ENCODE results near the gene SLC30A1.
"Not testable (repeated sequence)": the region's sequence is repeated elsewhere in the genome, so short reads cannot be mapped to it uniquely, and the experiment has no call there.

Gene SLC30A1, protein sequence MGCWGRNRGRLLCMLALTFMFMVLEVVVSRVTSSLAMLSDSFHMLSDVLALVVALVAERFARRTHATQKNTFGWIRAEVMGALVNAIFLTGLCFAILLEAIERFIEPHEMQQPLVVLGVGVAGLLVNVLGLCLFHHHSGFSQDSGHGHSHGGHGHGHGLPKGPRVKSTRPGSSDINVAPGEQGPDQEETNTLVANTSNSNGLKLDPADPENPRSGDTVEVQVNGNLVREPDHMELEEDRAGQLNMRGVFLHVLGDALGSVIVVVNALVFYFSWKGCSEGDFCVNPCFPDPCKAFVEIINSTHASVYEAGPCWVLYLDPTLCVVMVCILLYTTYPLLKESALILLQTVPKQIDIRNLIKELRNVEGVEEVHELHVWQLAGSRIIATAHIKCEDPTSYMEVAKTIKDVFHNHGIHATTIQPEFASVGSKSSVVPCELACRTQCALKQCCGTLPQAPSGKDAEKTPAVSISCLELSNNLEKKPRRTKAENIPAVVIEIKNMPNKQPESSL

DNA sequence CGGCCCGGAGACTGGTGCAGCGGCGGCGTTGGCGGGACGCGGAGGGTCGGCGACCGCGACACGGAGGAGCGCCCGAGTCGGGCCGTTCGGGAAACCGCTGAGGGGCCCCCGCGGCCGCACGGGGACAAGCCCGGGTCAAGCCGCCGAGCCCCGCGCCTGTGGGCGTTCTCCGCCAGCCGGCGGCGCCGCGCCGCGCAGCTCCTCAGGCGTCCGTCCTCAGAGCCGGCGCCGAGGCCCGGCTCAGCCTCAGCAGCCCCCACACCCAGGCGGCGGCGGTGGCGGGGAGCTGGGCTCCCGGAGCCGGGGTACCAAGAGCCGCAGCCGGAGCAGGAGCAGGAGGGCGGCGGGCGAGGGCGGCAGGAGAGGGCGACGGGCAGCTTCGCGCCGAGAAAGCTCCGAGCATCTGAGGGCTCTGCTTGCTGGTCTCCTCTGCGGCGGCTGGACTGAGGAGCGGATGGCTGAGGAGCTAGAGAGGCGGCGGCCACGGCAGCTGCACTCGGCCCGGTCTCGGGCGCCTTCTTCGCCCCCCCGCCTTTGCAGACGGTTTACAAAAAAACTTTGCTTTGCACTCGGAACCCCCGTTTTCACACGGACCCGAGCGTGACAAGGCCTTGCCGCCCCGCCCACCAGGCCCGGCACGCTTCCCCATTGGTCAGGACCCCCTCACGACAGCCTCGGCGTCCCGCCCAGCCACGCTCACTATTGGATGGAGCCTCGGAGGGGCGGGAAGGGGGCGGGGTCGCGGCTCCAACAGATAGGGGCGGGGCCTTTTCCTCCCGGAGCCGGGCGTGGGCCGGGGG, at the start of gene SLC30A1:
Gene SLC30A1, minus strand, starts transcription at position 522 of the 800 bp plus-strand sequence. CDS start 549 bp downstream, outside the sequence.
- peak; percentile 99 to 100 for DNase-seq (ENCODE audit: low read depth in 2 of 2)

DNA sequence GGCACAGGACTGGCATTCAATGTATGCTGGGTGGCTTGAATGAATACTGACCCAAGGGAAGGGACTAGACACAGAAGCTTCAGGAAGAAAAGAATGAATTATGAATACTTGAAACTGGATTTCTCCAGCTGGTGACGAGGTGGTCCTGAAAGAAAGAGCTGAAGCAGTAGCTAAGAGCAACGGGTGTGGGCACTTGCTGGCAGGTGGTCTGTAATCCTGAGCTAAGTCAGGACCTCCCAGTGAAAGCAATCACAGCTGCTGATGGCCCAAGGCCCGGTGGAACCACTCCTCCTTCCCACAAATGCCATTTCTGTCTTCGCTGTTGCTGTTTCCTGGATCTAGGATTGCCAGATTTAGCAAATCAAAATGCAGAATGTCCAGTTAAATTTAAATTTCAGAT, 49.5 kb upstream of the SLC30A1 start:
- no peak for DNase-seq (ENCODE audit: low read depth in 2 of 2)

DNA sequence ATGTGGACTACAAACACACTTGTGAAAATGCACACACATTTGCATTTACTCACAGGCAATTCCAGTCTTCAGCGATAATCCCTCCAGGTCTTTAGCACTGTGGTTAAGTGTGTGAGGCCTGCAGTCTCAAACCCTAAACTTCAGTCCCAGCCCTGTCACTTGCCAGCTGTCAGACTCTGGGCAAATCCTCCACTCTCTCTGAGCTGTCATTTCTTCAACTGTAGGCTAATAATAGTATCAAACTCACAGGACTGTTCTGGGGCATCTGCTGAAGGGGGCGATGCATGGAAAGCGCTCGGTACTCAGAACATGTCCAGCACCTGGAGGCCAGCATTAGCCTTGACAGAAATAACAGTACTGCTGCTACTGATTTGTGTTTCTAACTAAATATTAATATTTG, 48.3 kb upstream of the SLC30A1 start:
- DNase-seq (ENCODE audit: low read depth in 2 of 2): no peak

DNA sequence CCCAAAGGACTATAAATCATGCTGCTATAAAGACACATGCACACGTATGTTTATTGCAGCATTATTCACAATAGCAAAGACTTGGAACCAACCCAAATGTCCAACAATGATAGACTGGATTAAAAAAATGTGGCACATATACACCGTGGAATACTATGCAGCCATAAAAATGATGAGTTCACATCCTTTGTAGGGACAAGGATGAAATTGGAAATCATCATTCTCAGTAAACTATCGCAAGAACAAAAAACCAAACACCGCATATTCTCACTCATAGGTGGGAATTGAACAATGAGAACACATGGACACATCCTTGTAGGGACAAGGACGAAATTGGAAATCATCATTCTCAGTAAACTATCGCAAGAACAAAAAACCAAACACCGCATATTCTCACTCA, 46.9 kb upstream of the SLC30A1 start:
- DNase-seq (ENCODE audit: low read depth in 2 of 2): not testable (repeated sequence)

DNA sequence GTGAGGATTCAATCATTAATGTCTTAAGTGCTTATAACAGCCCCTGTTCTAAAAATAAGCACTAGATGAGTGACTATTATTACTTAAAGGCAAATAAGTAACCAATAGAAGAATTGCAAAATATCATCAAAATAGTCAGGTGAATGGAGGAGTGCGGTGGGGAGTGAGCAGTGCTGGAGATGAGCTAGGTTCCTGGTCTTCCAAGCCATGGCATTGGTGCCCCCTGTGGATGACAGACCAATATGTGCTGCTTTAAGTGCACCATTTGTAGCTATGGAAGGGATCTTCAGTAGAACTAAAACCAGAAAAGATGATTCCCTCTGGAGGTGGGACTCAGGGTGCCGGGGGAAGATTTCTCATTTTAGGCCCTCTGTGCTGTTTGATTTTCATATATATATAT, 46.1 kb upstream of the SLC30A1 start:
- DNase-seq (ENCODE audit: low read depth in 2 of 2): no peak

DNA sequence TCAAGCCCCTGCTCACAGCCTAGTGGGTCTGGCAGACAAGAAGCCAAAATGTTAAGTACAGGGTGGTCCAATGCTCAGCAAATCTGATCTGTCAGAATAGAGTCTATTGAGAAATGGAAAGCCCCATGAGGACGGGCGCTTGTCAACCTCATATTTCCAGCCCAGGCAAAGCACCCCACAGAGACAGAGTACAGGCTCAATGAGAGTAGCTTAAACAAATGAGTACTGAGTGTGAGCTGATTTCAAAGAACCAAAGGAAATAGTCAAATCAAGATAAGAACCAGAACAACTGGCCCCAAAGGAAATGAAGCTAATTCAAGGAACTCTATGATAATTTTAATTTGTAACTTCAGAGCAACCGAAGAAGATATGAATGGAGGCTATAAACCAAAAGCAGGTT, 44.6 kb upstream of the SLC30A1 start:
- DNase-seq (ENCODE audit: low read depth in 2 of 2): no peak

DNA sequence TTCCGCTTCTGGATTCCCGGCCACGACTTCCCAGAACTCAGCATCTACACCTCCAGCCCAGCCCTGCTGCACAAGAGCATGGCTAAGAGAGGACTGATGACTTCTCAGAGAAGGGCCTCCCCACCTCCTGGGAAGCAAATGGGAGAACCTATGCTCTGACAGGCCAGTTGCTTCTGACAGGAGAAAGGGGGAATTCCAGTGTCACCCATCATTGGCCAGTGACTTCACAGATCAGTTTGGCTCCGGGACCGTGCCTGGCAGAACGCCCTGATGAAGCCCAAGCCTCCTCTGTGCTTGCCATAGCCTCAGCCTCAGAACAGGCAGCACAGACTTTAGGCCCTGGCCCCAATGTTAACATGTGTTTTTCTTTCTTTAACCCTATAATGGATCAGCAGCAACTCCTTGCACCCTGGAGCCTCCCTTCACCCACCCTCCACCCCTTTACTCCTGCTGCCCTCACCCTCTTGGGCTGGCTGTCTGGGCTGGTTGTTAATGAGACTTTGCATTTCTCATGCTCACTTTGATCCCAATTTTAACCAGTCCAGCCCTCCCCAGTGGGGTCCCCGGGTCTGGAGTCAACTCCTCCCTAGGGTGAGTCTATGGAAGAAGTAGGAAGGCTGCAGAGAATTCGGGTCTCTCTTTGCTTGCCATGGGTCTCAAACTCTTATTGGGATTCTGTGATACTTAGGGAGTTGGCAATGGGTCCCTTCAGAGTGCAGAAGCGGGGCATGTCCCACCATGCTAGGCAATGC, 42.7 kb upstream of the SLC30A1 start:
- no peak for DNase-seq (ENCODE audit: low read depth in 2 of 2)

DNA sequence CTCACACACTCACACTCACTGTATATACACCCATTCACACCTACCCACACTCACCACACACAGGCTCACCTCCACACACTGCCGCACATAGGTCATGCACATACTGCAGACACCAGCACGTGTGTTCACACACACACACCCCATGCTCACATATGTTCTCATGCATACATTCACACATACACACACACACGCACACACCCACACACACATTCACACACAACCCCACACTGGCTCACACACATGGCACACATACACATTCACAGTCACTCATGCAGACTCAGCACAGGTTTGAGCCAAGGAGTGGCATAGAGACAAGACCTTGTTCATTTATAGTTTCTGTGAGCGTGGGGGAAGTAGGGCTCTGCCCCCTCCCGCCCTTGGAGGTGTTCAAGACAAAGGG, 41.1 kb upstream of the SLC30A1 start:
- no peak for DNase-seq (ENCODE audit: low read depth in 2 of 2)

DNA sequence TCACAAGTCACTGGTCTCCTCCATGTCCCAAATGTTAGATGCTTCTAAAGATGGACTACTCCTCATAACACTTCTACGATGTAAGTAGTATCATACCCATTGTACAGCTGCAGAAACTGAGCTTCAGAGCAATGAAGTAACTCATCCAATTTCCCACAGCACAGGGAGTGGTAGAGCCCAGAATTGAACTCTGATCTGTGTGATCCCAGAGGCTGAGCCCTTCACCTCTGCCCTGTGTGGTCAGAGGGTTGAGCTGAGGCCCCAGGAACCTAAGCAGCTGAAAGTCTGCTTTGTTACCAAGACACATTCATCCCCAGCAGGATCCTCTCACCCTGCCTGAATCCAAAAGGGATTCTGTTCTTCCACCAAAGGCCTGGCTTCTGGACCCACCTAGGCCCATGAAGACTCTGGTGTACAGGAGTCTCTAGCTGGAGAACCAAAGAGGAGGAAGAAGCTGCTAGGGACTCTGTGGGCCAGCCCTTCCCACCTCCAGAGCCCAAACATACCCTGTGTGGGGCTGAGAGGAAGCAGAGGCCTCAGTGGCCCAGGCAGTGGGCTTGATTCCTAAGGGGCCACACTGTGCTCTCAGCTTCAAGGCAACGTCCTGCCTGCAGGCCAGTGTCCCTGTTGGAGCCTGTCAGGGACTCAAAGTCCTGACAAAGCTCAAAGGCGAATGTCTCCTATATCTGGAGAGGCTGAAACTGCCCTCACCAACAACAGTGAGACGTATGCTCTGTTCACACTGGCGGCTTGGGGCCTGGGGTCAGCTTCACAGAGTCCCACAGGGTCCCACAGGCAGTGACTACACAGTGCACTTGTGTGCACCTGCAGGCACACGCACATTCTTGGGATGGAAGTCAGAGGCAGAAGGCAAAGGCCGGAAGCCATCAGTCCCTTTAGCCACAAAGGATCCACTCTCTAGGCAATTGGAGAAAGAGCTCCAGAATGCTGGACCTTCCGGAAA, 40.4 kb upstream of the SLC30A1 start:
- no peak for DNase-seq (ENCODE audit: low read depth in 2 of 2)

DNA sequence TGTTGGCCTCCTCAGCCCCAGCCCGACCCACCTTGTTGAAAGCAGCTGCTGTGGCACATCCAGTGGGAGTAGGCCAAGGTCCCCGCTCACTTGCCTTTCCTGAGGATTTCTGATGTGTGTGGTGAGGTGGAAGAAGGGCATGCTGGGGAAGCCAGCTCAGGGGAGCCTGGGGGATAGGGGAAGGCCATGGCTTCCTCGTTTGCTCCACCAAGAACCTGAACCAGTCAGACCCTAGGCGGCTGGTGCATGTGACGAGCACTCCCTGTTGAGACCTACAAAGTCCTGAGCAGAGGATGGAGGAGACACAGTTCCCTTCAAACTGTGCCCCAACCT, 38.0 kb upstream of the SLC30A1 start:
- DNase-seq (ENCODE audit: low read depth in 2 of 2): no peak

DNA sequence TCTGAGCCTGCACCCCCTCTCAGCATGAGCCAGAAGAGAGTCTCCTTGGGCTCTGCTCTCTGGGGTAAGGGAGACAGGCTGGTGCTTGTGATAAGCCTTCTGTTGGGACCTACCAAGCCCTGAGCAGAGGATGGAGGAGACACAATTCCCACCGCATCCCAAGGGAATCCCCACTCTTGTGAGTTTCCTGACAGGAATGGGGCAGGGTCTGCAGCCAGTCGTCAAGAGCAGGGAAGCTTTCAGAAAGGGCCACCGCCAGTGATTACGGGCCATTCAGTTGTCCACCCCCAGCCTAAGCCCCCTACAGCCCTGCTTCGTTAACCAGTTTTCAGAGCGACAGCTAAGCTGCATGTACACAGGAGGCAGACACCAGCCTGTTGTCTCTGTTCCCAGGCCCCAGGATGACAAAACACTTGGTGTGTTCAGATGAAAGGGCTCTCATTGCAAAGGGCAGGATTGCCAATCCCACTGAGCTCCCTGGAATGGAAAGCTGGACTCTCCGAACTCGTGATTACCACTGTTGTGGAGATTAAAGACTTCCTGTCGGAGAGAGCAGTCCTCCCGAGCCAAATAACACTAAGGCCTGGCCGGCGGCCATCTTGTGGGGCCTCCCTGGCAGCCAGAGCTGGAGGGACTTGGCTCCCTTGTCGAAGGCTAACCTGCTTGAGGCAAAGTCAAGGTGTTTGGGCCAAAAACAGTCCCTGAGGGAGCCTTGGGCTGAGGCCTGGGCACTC, 37.4 kb upstream of the SLC30A1 start:
- no peak for DNase-seq (ENCODE audit: low read depth in 2 of 2)

DNA sequence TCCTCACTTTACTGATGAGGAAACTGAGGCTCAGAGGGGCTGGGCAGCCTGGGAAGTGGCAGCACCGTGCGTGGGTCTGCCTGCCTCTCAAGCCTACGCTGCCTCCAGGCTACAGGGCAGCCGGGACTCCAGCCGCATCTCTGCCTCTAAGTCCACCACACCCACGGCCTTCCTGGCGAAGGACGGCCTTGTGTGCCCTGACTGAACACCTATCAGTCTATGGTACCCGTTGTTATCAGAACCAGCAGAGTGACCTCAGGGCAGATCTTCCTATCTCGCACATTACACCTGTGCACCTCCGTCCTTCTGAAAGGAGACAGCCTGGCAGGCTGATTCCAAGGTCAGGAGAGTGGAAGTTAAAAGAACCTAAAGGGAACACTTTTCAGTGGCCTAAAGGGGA, 35.7 kb upstream of the SLC30A1 start:
- no peak for DNase-seq (ENCODE audit: low read depth in 2 of 2)

DNA sequence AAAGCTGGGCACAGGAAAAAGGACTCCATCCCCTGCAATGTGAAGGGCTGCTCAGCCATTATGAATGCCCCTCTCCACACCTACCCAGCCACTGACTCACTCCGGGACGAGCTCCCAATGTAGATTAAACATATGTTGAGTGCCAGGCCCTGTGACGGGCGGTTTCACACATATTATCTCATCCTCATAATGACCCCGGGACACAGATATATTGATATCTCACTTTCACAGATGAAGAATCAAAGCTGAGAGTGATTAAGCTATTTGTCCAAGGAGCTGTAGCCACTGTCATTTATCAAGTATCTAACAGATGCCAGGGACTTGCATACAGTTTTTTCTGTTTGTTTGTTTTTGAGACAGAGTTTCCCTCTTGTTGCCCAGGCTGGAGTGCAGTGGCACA, 35.0 kb upstream of the SLC30A1 start:
- DNase-seq (ENCODE audit: low read depth in 2 of 2): no peak

DNA sequence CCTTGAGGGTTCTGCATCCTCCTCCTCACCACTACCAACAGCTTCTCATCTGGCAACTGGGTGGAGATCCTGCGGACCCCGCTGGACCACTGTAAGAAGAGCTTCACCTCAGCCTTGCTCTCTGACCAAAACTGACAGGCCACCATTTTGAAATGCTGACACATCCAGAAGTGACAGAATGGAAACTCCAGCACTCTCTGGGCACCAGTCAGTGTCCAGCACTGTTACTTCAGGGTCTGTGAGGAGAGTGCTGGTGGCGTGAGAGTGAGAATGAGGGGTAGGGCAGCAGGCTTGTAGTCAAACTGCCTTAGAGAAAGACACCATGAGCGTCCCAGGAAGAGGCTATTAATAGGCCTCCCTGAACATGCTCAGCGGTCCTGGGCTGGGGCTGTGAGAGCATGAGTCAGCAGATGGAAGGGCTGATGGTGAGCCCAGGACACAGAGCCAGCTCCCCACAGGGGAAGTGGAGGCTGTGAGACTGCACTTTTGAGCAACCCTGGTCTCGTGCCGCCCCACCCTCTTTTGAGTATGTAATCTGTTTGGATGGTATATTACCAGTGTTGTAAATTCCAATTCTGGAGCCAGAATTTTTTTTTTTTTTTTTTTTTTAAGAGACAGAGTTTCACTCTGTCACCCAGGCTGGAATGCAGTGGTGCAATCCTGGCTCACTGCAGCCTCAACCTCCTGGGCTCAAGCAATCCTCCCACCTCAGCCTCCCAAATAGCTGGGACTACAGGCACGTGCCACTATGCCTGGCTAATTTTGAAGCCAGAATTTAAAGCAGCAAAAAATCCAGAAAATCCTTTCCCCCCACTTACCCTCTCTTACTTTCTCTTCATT, 34.4 kb upstream of the SLC30A1 start:
- DNase-seq (ENCODE audit: low read depth in 2 of 2): no peak

DNA sequence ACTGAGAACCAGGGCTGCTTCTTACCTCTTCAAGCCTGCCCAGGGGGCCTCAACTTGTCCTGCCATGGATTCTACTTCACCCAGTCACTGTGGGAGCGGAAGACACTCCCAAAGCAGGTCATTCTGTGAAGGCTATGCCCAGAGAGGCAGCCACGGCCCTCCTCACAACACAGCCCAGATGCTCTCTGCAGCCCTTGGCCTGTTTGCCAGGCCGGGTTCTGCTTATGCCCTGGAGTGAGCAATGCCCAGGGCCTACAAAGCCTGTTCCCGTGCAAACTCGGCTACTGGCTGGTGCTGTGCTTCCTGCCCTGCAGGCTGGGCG, 33.8 kb upstream of the SLC30A1 start:
- DNase-seq (ENCODE audit: low read depth in 2 of 2): no peak

DNA sequence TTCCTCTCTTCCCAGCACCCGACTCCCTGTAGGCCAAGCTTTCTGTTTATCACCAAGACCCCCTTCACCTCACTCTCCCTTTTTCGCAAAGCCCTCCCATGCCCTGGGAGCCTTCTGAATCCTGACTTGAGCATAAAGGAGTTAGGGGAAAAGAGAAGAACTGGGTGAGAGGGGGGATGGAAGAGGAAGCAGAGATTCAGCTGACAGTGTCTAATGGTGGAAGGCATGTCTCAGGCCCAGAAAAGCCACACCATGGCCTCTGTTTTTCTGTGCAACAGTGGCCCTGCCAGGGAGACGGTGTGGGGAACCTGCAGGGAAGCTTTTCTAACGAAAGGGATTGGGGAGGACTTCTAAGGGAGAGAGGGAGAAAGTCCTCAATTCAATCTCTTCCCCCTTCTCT, 32.9 kb upstream of the SLC30A1 start:
- no peak for DNase-seq (ENCODE audit: low read depth in 2 of 2)

DNA sequence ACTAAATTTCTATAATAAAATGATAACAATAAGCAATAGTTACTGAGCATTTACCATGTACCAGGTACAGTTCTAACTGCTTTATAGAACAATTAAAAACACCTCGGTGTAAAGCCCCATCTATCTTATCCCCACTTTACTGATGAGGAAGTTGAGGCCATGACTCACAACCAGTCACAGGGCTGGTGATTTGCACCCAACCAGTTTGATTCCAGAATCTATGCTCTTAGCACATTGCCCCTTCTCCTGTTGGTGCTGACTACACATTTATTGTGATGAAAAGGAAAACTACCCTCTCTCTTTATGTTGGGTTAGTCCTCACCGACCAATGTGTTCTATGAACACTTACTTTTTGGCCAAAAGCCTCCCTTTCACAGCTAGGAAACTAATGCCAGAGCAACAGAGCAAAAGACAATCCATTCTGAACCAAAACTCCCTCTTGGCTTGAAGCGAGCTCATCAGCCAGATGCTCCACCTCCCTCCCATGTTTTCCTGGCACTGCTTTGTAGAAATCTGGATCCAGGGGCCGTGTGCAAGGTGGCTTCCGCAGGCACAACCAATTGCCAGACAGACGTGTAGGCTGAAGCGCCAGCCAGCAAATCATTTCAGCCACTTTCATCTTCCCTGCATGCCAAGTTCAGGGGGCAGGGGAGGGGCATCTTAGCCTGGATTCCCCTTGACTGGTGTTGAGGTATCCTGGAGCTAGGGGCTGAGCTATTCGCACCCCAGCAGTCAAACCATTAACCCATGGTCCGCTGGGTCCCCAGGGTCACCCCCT, 32.0 kb upstream of the SLC30A1 start:
- DNase-seq (ENCODE audit: low read depth in 2 of 2): no peak

DNA sequence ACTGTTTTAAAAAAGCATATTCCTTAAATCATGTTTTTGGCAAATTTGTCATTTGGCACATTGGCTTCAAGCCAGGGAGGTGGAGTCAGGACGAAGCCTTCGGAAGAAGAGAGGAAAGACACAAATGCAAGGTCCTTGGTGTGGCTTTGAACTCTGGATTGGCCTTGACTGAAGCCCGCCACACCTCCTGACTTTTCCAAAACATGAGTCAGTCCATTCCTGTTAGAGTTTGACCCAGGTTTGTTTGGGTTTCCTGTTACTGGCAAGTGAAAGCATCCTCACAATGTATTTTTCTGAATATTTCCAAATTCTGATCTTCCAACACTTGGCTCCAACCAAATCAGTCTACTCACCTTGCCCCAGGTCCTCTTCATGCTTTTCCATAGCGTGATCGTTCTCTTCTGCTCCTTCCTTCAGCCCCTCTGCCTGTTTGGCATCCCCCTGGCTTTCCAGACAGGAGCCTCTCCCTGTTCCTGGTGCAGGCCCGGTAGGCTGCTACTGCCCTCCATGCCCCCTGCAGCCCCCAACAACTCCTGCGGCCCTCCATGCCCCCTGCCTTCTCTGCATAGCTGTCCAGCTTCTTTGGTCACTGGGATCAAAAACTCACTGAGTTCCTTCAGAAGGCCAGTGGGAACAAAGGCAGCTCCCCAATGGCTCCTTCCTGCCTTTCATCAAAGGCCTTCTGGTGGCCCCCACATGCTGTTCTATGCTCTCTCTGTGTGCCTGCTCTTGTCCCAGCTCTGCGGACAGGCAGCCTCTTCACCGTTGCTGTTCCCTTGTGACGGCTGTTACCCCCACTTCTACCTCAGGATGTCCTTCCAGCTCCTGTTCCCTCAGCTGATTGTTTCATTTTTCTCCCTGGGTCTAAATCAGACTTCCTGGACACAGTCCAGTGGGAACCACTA, 30.4 kb upstream of the SLC30A1 start:
- DNase-seq (ENCODE audit: low read depth in 2 of 2): no peak

Data from activated CD4-positive, alpha-beta T cell treated with anti-CD3 and anti-CD28 coated beads for 24 hours (primary cell).